NCI-H345 treated with DMSO at 0.1 percent for 48 hours (cell line): Measurements from ENCODE around the gene MIEN1.
"Not testable (repeated sequence)": the region's sequence is repeated elsewhere in the genome, so short reads cannot be mapped to it uniquely, and the experiment has no call there.

ENCODE experiments used
- DNase-seq: peaks from one replicate; lab custom pipeline; 2025; ENCODE audit not compliant: unreplicated experiment; lab: John Stamatoyannopoulos, UW

Gene MIEN1

GRCh38 chr17:39719563-39720355 is 10.6 kb downstream of the MIEN1 start:
- no peak for DNase-seq

- no peak for DNase-seq
Observed at GRCh38 chr17:39717660-39718059, 12.7 kb downstream of the MIEN1 start.

GRCh38 chr17:39716879-39717536 is 13.3 kb downstream of the MIEN1 start:
- no peak for DNase-seq

GRCh38 chr17:39716073-39716818 is 14.1 kb downstream of the MIEN1 start:
- DNase-seq = no peak

GRCh38 chr17:39715375-39716072 is 14.8 kb downstream of the MIEN1 start:
- DNase-seq = no peak

DNA sequence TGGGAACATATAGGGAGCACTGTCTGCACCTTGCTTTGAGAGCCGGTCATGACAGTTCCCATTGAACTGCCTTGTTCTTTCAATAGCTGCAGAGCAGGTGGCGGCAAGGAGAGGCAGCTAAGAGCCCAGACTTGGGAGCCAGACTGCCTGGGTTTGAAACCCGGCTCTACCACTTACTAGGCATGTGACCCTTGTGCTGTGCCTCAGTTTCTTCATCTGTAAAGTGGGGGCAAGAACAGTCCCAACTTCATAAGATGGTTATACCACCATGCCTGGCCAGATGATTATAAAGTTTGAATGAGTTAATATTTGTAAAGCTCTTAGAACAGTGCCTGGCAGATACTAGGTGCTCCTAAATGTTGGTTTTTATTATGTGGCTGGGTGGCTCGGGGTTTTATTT is 16.1 kb downstream of the MIEN1 start:
- no peak for DNase-seq

DNA sequence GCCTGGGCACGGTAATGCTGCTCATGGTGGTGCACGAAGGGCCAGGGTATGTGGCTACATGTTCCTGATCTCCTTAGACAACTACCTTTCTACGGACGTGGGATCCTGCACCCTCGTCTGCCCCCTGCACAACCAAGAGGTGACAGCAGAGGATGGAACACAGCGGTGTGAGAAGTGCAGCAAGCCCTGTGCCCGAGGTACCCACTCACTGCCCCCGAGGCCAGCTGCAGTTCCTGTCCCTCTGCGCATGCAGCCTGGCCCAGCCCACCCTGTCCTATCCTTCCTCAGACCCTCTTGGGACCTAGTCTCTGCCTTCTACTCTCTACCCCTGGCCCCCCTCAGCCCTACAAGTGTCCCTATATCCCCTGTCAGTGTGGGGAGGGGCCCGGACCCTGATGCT is 18.5 kb downstream of the MIEN1 start:
- DNase-seq = no peak

DNA sequence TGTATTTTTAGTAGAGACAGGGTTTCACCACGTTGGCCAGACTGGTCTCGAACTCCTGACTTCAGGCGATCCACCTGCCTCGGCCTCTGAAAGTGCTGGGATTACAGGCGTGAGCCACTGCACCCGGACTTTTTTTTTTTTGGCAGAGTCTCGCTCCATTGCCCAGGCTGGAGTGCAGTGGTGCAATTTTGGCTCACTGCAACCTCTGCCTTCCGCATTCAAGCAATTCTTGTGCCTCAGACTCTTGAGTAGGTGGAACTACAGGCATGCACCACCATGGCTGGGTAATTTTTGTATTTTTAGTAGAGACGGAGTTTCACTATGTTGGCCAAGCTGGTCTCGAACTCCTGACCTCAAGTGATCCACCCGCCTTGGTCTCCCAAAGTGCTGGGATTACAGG is 19.3 kb downstream of the MIEN1 start:
- not testable (repeated sequence) for DNase-seq

- DNase-seq = no peak
Observed at GRCh38 chr17:39709998-39710964, 20.1 kb downstream of the MIEN1 start.

- DNase-seq = no peak
Observed at GRCh38 chr17:39709319-39709997, 20.9 kb downstream of the MIEN1 start.

- no peak for DNase-seq
Observed at GRCh38 chr17:39706921-39707337, 23.4 kb downstream of the MIEN1 start.

GRCh38 chr17:39706383-39706782 is 23.9 kb downstream of the MIEN1 start:
- no peak for DNase-seq

- DNase-seq = no peak
Observed at GRCh38 chr17:39705786-39706348, 24.5 kb downstream of the MIEN1 start.

- no peak for DNase-seq
Observed at GRCh38 chr17:39704821-39705551, 25.3 kb downstream of the MIEN1 start.

DNA sequence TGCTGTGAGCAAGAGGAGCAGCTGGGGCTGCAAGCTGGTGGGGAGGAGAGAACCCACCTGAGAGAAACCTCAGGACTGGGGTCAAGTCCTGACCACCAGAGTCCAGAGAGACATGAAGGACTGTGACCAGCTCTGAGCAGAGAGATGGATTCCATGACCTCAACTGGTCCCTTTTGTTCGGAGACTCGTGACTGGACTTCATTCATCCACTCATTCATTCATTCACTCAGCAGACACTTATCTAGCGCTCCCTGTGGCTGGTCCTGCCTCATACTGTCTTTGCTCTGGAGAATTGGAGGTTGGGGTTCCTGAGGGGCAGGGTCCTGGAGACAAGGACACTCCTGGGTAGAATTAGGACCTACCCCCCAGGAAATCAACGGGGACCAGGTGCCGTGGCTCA is 26.4 kb downstream of the MIEN1 start:
- DNase-seq = no peak

DNA sequence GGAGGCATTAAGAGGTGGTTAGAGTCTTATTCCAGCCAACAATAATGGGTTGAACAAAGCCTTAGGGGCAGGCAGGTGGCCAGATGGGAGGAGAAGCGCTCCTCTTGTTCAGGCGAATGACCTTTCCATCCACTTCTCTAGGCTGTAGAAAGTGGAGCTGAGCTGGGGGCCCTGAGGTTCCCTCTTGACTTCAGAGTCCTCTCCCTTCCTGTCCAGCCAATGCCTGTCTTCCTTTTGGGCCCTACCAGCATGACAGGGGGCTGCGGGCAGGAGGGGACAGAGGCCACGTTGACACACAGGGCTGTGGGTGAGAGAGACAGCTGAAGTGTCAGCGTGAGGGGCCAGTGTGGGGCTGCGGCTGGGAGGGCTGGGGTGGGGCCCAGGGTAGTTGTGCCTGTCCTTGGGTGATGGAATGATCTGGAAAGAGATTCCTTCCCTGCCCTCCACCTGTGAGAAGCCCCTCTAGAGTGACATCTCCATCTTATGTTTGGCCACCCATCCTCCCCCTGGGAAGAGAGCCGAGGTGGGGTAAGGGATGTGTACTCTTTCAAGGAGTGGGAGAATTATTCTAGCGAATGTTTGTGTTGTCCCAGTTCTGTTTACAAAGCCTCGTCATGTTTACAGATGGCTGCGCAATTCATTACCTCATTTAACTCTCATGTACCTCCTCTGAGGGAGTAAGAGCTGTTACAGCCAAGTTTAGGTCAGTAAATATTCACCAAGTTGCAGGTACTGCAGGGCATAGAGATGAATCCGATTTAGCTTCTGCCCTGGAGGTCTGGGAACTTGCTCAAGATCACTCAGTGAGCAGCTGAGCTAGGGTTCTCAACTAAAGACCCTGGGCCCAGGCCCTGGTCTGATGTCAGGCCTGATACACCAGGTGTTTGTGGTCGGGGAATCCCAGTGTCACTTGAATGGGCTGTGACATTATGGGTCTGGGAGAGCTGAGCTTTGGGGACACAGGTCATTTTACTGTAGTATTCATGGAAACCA is 27.1 kb downstream of the MIEN1 start:
- no peak for DNase-seq

GRCh38 chr17:39701784-39702422 is 28.4 kb downstream of the MIEN1 start:
- DNase-seq = no peak
